NCI-H1694 (cell line): ENCODE data around the gene CYP39A1.

Experiments used
- DNase-seq: peaks from one replicate; lab custom pipeline; 2025; lab: John Stamatoyannopoulos, UW

The CYP39A1 gene

GRCh38 chr6:46590765-46591164, 61.9 kb downstream of the CYP39A1 start:
- no peak for DNase-seq

DNA sequence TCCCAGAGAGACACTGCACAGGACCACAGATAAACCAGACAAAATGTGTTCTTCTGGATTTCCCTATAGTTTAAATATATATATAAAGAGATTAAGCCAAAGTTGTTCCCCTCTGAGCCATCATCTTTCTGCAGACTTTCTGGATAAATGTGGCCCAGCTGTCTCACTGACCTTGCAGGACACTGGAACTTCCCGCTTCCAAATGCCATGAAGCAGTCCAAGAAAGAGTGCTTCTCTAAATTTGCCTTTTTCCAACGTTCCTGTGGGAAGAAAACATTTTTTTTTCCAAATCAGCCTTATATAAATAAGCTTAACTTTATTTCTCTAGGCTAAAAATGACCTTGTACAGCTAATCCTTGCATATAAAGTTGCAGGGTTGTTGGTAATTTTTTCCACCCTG, 65.7 kb downstream of the CYP39A1 start:
- DNase-seq = no peak

GRCh38 chr6:46584586-46584985, 68.0 kb downstream of the CYP39A1 start:
- no peak for DNase-seq

DNA sequence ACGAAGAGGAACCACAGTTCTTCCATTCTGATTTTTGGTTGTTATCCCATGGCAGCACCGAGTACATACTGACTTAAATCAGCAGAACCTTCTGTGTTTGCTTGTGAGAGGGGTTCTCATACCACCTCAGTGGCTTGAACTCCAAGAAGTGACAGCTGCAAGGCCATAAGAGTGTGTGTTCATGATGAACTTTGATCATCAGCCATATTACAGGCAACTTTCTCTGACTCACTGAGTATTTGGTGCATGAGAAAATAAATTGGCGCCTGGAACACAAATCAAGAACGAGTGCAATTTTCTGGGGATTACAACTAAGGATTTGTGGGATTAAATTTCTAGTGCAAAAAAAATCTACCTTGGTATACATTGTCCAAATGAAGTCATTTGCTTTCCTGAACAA, 68.9 kb downstream of the CYP39A1 start:
- no peak for DNase-seq

- no peak for DNase-seq
These were observed 69.5 kb downstream of the CYP39A1 start for GRCh38 chr6:46583081-46583480.

- no peak for DNase-seq
These were observed 71.0 kb downstream of the CYP39A1 start for GRCh38 chr6:46581459-46582177.

DNA sequence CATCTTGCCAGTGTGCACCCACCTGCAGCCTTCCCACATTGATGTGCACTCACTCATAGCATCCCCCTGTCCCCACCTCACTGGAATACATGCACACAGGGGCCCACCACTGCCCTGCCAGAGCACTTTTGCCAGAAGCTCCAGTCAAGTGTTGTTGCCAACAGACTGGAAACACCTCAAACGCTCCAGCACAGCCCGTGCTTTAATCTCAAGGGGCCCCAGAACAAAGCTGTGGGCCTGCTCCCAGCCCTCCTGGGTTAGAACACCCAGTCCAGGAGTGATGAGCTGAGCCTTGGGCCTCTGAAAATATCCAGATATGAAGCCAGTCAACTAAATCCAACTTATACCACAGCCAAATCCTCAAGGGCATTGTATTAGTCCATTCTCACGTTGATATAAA, 77.1 kb downstream of the CYP39A1 start:
- DNase-seq = no peak

DNA sequence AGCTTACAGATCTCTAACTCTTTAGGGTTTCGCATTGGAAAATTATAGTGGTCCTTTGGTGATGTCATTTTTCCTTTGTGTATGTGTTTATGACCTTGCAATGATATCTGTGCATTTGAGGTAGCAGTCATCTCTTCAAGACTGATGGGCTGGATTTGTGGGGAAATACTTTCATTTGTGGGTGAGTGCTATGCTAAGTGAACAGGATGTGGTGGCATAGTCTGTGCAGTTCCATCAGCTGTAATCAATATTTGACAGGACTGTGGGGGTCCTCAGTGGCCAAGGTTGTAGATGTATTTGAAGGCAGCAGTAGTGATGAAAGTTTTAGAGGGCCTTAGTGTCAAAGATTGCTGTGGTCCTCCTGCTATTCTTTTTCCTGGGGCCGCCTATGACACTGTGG, 79.5 kb downstream of the CYP39A1 start:
- no peak for DNase-seq

DNA sequence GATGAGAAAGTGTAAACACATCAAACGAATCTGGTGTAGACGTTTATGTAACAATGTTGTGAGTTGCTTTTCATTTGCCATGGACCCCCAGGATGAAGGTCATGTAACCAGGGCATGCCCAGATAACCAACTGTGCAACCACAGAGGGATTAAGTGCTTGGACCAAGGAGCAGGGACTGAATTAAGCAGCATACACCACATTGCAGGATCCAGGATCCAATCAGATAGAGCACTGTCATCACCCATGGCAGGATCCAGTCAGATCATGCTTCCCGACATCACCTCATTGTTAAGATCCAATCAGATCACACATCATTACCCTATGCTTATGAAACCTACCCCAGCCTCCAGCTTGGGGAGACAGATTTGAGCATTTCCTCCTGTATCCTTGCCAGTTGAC, 87.1 kb downstream of the CYP39A1 start:
- DNase-seq = no peak

DNA sequence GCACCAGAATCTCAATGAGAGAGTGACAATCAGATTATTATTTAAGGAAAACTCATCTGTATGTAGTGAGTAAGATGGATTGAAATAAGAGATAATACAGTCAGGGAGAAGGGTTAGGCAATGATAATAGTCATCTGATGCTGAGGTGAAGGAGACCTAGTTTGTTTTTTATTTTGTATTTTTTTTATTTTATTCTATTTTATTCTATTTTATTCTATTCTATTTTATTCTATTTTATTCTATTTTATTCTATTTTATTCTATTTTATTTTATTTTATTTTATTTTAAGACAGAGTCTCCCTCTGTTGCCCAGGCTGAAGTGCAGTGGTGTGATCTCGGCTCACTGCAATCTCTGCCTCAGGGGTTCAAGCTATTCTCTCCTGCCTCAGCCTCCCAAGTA, 88.7 kb downstream of the CYP39A1 start:
- no peak for DNase-seq

GRCh38 chr6:46556053-46556452, 96.6 kb downstream of the CYP39A1 start:
- DNase-seq = no peak

DNA sequence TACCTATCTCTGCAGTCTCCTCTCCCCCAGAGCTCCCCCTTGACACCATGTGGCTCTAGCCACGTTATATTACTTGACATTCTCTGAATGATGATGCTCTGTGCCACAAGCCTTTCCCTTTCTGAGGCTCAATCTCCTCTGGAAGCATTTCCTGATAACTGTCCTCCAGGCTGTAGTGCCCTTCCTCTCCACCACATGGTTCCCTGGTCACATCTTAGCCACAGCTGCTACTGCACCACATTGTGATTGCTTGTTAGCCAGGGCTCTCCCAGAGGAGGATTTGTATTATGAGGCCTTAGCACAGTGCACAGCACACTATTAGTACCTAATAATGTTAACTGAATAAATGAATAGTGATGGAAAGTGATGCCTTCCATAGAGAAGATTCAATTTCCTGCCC, 97.5 kb downstream of the CYP39A1 start:
- no peak for DNase-seq

- DNase-seq = no peak
These were observed 103.5 kb downstream of the CYP39A1 start for GRCh38 chr6:46549155-46549554.

- DNase-seq = no peak
These were observed 111.1 kb downstream of the CYP39A1 start for GRCh38 chr6:46541556-46541955.

GRCh38 chr6:46539866-46540265, 112.8 kb downstream of the CYP39A1 start:
- no peak for DNase-seq

GRCh38 chr6:46538800-46539480, 113.7 kb downstream of the CYP39A1 start:
- DNase-seq = no peak

- no peak for DNase-seq
These were observed 121.7 kb downstream of the CYP39A1 start for GRCh38 chr6:46530896-46531295.

DNA sequence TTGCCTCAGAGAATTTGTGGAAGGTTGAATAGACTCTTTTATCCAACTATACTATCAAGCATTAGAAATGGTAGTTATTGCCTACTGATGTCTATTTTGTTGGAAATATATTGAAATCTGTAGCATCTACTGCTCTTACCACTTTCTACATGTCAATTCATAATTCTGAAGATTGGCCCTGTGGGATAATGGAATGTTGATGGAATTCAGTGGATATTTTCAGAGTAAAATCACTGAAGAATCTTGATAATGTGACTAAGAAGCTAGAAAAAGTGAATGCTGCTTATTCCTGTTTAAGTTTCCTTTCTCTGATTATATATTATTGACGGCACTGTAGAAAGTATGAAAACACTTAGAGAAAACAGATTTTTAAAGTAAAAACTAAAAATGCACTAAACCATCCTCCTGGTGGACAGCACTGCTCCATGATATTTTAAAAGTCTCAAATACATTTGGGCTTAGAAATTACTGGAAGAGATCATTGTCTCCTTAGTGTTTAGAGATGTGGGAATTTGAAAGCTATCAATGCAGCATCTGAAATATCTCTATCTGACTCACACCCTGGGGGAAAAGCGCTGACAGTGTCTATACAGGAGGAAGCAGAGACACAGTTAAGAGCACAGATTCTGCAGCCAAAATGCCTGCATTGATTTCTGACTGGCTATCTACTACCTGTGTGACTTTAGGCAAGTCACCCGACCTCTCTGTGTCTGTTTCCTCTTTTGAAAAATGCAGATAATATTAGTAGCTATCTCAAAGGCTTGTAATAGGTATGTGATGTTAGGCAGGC, 123.5 kb downstream of the CYP39A1 start:
- no peak for DNase-seq

DNA sequence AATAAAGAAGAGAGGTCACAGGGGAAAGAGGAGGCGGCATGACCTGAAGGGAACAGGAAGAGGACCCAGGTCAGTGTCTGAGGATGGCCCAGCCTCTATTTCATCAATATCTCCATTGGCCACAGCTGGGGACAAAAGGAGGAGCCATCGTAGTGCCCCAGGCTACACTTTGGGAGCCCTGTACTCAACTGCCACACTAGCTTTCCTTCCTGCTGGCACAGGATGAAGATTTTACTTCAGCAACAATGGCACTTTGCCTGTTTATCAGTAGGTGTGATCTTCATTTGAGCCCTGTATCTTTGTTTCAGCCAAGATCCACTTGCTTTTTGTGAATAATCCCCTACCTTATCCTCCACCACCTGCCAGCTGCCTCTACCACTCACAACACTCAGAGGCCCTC, 126.0 kb downstream of the CYP39A1 start:
- no peak for DNase-seq

DNA sequence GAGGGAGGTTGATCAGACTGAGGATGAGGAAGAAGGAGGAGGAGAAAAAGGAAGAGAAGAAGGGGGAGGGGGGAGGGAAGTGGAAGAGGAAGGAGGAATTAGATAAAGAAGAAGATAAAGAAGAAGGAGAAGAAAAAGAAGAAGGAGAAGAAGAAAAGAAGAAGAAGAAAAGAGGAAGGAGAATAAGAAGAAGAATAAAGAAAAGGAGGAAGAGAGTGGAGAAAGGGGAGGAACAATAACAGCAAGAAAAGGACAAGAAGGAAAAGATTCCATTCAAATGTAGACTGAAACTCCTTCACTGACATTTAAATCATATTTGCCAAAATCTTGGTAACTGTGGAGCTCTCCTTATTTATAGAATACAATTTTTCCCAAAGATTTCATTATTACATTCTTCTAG, 127.0 kb downstream of the CYP39A1 start:
- no peak for DNase-seq

DNA sequence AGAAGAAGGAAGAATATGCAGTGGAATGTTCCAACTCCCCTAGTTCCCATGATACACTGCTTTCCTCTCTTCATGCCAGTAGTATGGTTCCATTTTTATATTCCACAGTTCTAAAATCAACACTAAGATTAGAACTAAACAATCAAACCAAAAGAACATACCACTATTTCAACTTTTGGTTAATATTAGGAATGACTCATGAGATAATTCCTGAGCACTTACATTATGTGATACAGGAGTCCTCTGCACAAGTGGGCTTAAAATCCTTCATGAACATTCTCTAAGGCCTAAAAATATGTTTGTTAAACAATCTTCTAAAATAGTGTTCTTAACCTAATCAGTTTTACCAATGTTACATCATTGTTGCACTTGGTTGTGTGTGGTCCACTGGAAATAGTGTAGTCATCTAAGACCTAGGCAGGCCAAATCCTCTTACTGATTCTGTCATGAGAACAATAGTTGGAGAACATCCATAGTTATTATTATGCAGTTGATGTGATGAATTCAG, 131.1 kb downstream of the CYP39A1 start:
- no peak for DNase-seq

DNA sequence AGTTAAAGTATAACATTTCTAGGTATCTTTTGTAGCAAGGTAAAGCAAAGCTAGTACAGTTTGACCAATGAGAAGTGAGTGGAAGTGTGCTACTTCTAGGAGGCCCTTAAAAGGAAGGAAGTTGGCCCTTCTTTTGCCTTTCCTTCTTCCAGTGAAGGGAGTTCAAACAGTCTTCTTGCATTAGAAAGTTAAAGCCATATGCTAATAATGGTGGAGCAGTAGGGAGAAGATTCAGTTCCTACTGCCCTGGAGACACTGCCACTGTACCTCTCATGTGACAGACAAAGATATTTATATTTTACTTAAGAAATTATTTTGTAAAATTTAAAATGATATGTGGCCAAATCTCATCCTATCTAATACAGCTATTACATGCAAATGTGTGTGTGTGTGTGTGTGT, 135.4 kb downstream of the CYP39A1 start:
- DNase-seq = no peak

DNA sequence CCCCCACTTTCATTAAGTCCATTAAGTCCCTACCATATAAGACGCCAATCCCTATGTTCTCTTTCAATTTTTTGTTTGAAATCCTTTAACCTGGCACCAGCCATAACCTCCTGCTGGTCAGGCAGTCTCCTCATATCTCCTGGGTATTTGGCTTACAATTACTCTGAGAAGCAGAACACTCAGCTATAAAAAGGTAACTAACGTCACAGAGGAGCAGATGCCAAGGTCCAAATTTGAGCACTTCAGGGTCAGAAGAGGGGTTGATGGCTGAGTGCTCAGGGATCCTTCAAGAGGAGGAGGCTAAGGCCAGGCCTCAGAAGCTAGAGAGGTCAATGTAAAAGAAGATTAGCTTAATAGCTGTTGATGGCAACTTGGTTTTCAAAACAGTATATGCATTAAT, 139.1 kb downstream of the CYP39A1 start:
- DNase-seq = no peak
